GM12892 (cell line): ENCODE results near the gene NAP1L2. TPM values are rescaled to one million over a fixed set of nuclear protein-coding genes. Genes with fewer than 3 reads are reported as not detected.
A peak's percentile ranks its signal among the peaks of the same experiment; 100 is the strongest.
"Not testable (repeated sequence)": the region's sequence is repeated elsewhere in the genome, so short reads cannot be mapped to it uniquely, and the experiment has no call there.

Experiments
- DNase-seq: peaks from one replicate; pipeline ENCODE4 v3.0.0; 2011; ENCODE audit not compliant: insufficient read length
- FAIRE-seq: peaks from 2 replicates; lab custom pipeline; 2011; peaks lifted over from hg19 to GRCh38; lab: Jason Lieb, UNC
- POLR2A ChIP-seq: IDR thresholded peaks from 2 replicates; pipeline ENCODE4 v1.6.1; 2011; ENCODE audit warnings: low read depth, low read length, control low read depth
- POLR2AphosphoS5 ChIP-seq: IDR thresholded peaks from 2 replicates; pipeline ENCODE4 v1.6.1; 2011; ENCODE audit warnings: low read depth, low read length, control low read depth
- TAF1 ChIP-seq: IDR thresholded peaks from 2 replicates; pipeline ENCODE4 v1.6.1; 2011; ENCODE audit warnings: low read depth, mild to moderate bottlenecking, control low read depth, low read length, borderline replicate concordance
- polyA plus RNA-seq: library from polyadenylated mRNA; unstranded; fragments of >200 nt; gene quantifications from one replicate; pipeline ENCODE4 v1.2.1, GENCODE V29; 2012; ENCODE audit warnings: missing spikeins, inconsistent platforms; ENCODE audit not compliant: missing spikeins

Gene NAP1L2, protein sequence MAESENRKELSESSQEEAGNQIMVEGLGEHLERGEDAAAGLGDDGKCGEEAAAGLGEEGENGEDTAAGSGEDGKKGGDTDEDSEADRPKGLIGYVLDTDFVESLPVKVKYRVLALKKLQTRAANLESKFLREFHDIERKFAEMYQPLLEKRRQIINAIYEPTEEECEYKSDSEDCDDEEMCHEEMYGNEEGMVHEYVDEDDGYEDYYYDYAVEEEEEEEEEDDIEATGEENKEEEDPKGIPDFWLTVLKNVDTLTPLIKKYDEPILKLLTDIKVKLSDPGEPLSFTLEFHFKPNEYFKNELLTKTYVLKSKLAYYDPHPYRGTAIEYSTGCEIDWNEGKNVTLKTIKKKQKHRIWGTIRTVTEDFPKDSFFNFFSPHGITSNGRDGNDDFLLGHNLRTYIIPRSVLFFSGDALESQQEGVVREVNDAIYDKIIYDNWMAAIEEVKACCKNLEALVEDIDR
- polyA plus RNA-seq = 3.6 TPM

DNA sequence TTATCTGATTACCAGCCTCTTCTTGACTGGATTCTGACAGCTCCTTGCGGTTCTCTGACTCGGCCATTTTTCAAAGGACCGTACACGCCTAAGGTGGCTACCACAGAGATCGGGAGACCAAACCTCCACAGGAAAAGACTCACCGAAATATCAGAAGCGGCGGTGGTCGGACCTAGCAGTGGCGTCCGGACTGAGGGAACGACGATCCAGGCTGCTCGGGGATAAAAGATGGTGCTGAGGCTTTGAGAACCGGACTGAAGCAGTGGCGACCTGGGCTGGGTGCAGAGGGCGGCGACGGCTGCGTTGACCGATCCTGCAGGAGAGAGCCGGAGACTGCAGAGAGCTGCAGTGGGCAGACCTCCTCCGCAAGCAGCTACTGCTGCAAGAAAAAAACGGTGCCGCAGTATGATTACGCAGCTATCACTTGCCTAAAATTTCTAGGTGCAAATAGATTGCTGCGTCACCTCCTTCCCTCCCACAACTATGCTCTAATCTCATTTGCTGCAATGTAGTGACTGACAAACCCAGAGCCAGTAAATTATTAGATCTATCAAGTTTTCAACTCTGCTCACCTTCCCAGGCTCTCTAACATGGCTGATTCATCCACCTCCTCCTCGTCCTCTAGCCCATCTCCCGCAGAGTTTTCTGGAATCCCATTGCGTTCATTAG is at the start of gene NAP1L2:
Gene NAP1L2 (minus strand): TSS at position 426 of the 669 bp plus-strand sequence. CDS start 359 bp downstream, at position 67.
- TF ChIP-seq POLR2AphosphoS5 (0 out of 2 replicates have a peak, but pooled peaks have one; percentile 28), POLR2A (peak; percentile 68; the same call in 1 of the 2 replicates), TAF1 (0 out of 2 replicates have a peak, but pooled peaks have one; percentile 25)
- FAIRE-seq = peak; percentile 91
- DNase-seq = no peak

DNA sequence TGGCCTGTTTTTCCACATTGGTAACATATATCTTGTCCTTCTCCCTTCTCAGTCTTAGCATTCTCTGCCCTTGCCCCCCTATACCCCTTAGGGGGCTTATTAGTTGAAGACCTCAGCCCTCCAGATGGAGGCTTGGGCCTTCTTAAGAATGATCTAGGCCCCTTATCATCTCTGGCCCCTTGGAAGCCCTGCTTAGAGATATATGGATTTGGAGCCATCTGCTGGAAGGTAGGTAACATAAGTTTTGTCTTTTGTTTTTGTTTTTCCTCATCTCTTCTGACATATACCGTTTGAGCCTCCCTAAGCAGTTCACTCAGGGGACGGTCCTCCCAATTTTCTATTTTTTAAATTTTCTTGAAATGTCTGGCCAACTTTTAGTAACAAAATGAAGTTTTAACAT is 48.3 kb upstream of the NAP1L2 start:
- DNase-seq (no peak), FAIRE-seq (peak; percentile 30)
- TF ChIP-seq POLR2AphosphoS5 = no peak
- no peak for TF ChIP-seq POLR2A
- TF ChIP-seq TAF1 = no peak

DNA sequence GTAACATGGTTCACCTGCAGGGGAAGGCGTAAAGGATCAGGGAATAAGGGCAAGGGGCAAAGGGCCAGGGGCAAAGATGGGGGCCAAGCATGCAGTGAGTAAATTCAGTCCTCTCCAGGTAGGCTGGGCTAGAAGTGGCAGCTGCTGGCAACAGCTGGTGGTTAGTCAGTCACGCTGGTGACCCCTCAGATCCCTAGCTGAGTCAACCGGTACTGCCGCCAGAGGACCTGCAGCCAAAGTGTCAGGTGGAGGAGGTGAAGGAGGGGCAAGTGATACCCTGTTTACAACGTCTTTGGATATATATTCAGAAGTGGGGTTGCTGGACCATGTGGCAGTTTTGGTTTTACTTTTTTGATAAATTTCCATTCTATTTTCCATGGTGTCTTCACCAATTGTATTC is 24.6 kb upstream of the NAP1L2 start:
- no peak for DNase-seq
- TF ChIP-seq TAF1 (no peak), POLR2AphosphoS5 (no peak), POLR2A (no peak)

GRCh38 chrX:73217621-73218020 is 3.0 kb upstream of the NAP1L2 start:
- no peak for FAIRE-seq

More for the DNA sequence above, 24.6 kb upstream of the NAP1L2 start:
- no peak for FAIRE-seq

GRCh38 chrX:73215246-73215645 is 595 bp upstream of the NAP1L2 start:
- no peak for FAIRE-seq
- TF ChIP-seq POLR2A (no peak), TAF1 (no peak), POLR2AphosphoS5 (no peak)

More at GRCh38 chrX:73217621-73218020, 3.0 kb upstream of the NAP1L2 start:
- DNase-seq = no peak
- TF ChIP-seq POLR2A (no peak), POLR2AphosphoS5 (no peak), TAF1 (no peak)

GRCh38 chrX:73213734-73214425 is 771 bp downstream of the NAP1L2 start:
- FAIRE-seq = no peak
- TF ChIP-seq TAF1 (no peak), POLR2AphosphoS5 (no peak), POLR2A (no peak)
- DNase-seq = no peak

More at GRCh38 chrX:73215246-73215645, 595 bp upstream of the NAP1L2 start:
- no peak for DNase-seq

GRCh38 chrX:73206366-73206765 is 8.3 kb downstream of the NAP1L2 start:
- FAIRE-seq (peak; percentile 24), DNase-seq (no peak)
- TF ChIP-seq POLR2AphosphoS5 (no peak), POLR2A (no peak), TAF1 (no peak)

GRCh38 chrX:73182502-73183114 is 32.0 kb downstream of the NAP1L2 start:
- TF ChIP-seq POLR2A = no peak
- no peak for TF ChIP-seq POLR2AphosphoS5
- no peak for TF ChIP-seq TAF1
- DNase-seq (no peak), FAIRE-seq (no peak)

GRCh38 chrX:73168945-73169344 is 45.7 kb downstream of the NAP1L2 start:
- not testable (repeated sequence) for FAIRE-seq, DNase-seq
